Activated T-cell treated with anti-CD3 and anti-CD28 coated beads, Interleukin-2, amount 50 U/mL, for 4 hours (primary cell): ENCODE measurements around the gene VDAC2. TPM values are rescaled to one million over a fixed set of nuclear protein-coding genes. Genes with fewer than 3 reads are reported as not detected.
"Not testable (repeated sequence)": the region's sequence is repeated elsewhere in the genome, so short reads cannot be mapped to it uniquely, and the experiment has no call there.

Experiments used
- ATAC-seq, 2 donors: fragments of 200-7000 bp; cut with Tn5 transposase; one replicate each; pipeline ENCODE4 v1.10.0; 2021
- DNase-seq: peaks from one replicate; pipeline ENCODE4 v3.0.0-alpha.2; 2020
- H3K27me3 Mint-ChIP-seq: one replicate; pipeline ENCODE4 v1.8.0; 2021; ENCODE audit warnings: low read depth, mixed read lengths
- H3K36me3 Mint-ChIP-seq: one replicate; pipeline ENCODE4 v1.8.0; 2022; ENCODE audit warnings: mixed read lengths; ENCODE audit not compliant: insufficient read depth
- H3K4me1 Mint-ChIP-seq: one replicate; pipeline ENCODE4 v1.8.0; 2021; ENCODE audit warnings: low read depth, mixed read lengths
- H3K4me3 Mint-ChIP-seq: one replicate; pipeline ENCODE4 v1.8.0; 2021; ENCODE audit warnings: mild to moderate bottlenecking, moderate library complexity, mixed read lengths
- H3K9me3 Mint-ChIP-seq: one replicate; pipeline ENCODE4 v1.8.0; 2021; ENCODE audit warnings: mixed read lengths
- total RNA-seq, 3 donors: library from RNA; stranded (reverse); gene quantifications; one replicate each; pipeline ENCODE4 v1.2.1, GENCODE V29; 2021

The VDAC2 gene
- total RNA-seq, 3 donors from 2014 or later = 269 to 284 (median 271) TPM

GRCh38 chr10:75207079-75207856 lies 3.3 kb upstream of the VDAC2 start:
- Mint-ChIP-seq H3K36me3 (peaks cover 9% of the 10 kb centered on the region), H3K4me3 (no peak overlapping the region), H3K4me1 (peaks cover 19% of the 10 kb centered on the region), H3K27me3 (no peaks in the 10 kb centered on the region), H3K9me3 (no peaks in the 10 kb centered on the region)
- DNase-seq = no peak
- no peak for ATAC-seq

GRCh38 chr10:75207857-75208144 lies 2.8 kb upstream of the VDAC2 start:
- peaks cover 11% of the 10 kb centered on the region for H3K36me3 Mint-ChIP-seq
- peaks cover 24% of the 10 kb centered on the region for H3K4me1 Mint-ChIP-seq
- ATAC-seq = no peak
- H3K9me3 Mint-ChIP-seq = no peaks in the 10 kb centered on the region
- no peak for DNase-seq
- H3K4me3 Mint-ChIP-seq = no peak overlapping the region
- H3K27me3 Mint-ChIP-seq = no peaks in the 10 kb centered on the region

- H3K36me3 Mint-ChIP-seq = peaks cover 9% of the 10 kb centered on the region
- no peaks in the 10 kb centered on the region for H3K27me3 Mint-ChIP-seq
- ATAC-seq (no peak), DNase-seq (no peak)
- H3K4me1 Mint-ChIP-seq = peaks cover 26% of the 10 kb centered on the region
- no peak overlapping the region for H3K4me3 Mint-ChIP-seq
- no peaks in the 10 kb centered on the region for H3K9me3 Mint-ChIP-seq
These were observed 2.4 kb upstream of the VDAC2 start for GRCh38 chr10:75208181-75208580.

GRCh38 chr10:75209086-75209920 lies 1.3 kb upstream of the VDAC2 start:
- H3K4me3 Mint-ChIP-seq = peak overlapping the region; percentile 93
- no peaks in the 10 kb centered on the region for H3K9me3 Mint-ChIP-seq
- no peaks in the 10 kb centered on the region for H3K27me3 Mint-ChIP-seq
- peaks cover 13% of the 10 kb centered on the region for H3K36me3 Mint-ChIP-seq
- ATAC-seq (no peak), DNase-seq (no peak)
- H3K4me1 Mint-ChIP-seq = peaks cover 29% of the 10 kb centered on the region

- ATAC-seq (peak; percentile 70), DNase-seq (peak; percentile 77)
- Mint-ChIP-seq H3K9me3 (no peaks in the 10 kb centered on the region), H3K4me1 (peaks cover 29% of the 10 kb centered on the region), H3K4me3 (peak overlapping the region; percentile 93), H3K27me3 (no peaks in the 10 kb centered on the region), H3K36me3 (peaks cover 13% of the 10 kb centered on the region)
These were observed 695 bp upstream of the VDAC2 start for GRCh38 chr10:75209921-75210281.

- no peaks in the 10 kb centered on the region for H3K9me3 Mint-ChIP-seq
- peaks cover 16% of the 10 kb centered on the region for H3K36me3 Mint-ChIP-seq
- peak overlapping the region; percentile 93 for H3K4me3 Mint-ChIP-seq
- ATAC-seq (peak in 1 of 2 donors; percentile 15), DNase-seq (peak; percentile 24)
- H3K27me3 Mint-ChIP-seq = no peaks in the 10 kb centered on the region
- peaks cover 33% of the 10 kb centered on the region for H3K4me1 Mint-ChIP-seq
These were observed 553 bp downstream of the VDAC2 start for GRCh38 chr10:75211007-75211691.

GRCh38 chr10:75212343-75212742 lies 1.7 kb downstream of the VDAC2 start:
- peaks cover 39% of the 10 kb centered on the region for H3K4me1 Mint-ChIP-seq
- no peaks in the 10 kb centered on the region for H3K9me3 Mint-ChIP-seq
- H3K36me3 Mint-ChIP-seq = peaks cover 23% of the 10 kb centered on the region
- no peaks in the 10 kb centered on the region for H3K27me3 Mint-ChIP-seq
- DNase-seq (no peak), ATAC-seq (no peak)
- H3K4me3 Mint-ChIP-seq = peak overlapping the region; percentile 93

GRCh38 chr10:75220274-75220673 lies 9.7 kb downstream of the VDAC2 start:
- H3K27me3 Mint-ChIP-seq = no peaks in the 10 kb centered on the region
- DNase-seq = no peak
- H3K4me3 Mint-ChIP-seq = no peak overlapping the region
- ATAC-seq = no peak
- peaks cover 47% of the 10 kb centered on the region for H3K4me1 Mint-ChIP-seq
- no peaks in the 10 kb centered on the region for H3K9me3 Mint-ChIP-seq
- H3K36me3 Mint-ChIP-seq = peaks cover 59% of the 10 kb centered on the region

GRCh38 chr10:75221492-75221891 lies 10.9 kb downstream of the VDAC2 start:
- Mint-ChIP-seq H3K4me1 (peaks cover 49% of the 10 kb centered on the region), H3K36me3 (peaks cover 56% of the 10 kb centered on the region)
- H3K27me3 Mint-ChIP-seq, H3K9me3 Mint-ChIP-seq, H3K4me3 Mint-ChIP-seq, DNase-seq, ATAC-seq: not testable (repeated sequence)

GRCh38 chr10:75223507-75223906 lies 12.9 kb downstream of the VDAC2 start:
- Mint-ChIP-seq H3K27me3 (no peaks in the 10 kb centered on the region), H3K36me3 (peaks cover 49% of the 10 kb centered on the region), H3K4me1 (peaks cover 51% of the 10 kb centered on the region), H3K9me3 (no peaks in the 10 kb centered on the region), H3K4me3 (no peak overlapping the region)
- no peak for ATAC-seq
- no peak for DNase-seq

GRCh38 chr10:75226095-75226494 lies 15.5 kb downstream of the VDAC2 start:
- peaks cover 55% of the 10 kb centered on the region for H3K4me1 Mint-ChIP-seq
- H3K36me3 Mint-ChIP-seq = peaks cover 53% of the 10 kb centered on the region

GRCh38 chr10:75226656-75227055 lies 16.1 kb downstream of the VDAC2 start:
- Mint-ChIP-seq H3K36me3 (peaks cover 55% of the 10 kb centered on the region), H3K9me3 (no peaks in the 10 kb centered on the region), H3K4me1 (peaks cover 58% of the 10 kb centered on the region), H3K27me3 (no peaks in the 10 kb centered on the region), H3K4me3 (no peak overlapping the region)
- ATAC-seq (no peak), DNase-seq (no peak)

More at GRCh38 chr10:75226095-75226494, 15.5 kb downstream of the VDAC2 start:
- H3K27me3 Mint-ChIP-seq = no peaks in the 10 kb centered on the region
- no peaks in the 10 kb centered on the region for H3K9me3 Mint-ChIP-seq
- ATAC-seq (no peak), DNase-seq (no peak)
- no peak overlapping the region for H3K4me3 Mint-ChIP-seq

- DNase-seq (no peak), ATAC-seq (no peak)
- Mint-ChIP-seq H3K4me3 (no peak overlapping the region), H3K27me3 (no peaks in the 10 kb centered on the region), H3K36me3 (peaks cover 54% of the 10 kb centered on the region), H3K4me1 (peaks cover 56% of the 10 kb centered on the region), H3K9me3 (no peaks in the 10 kb centered on the region)
These were observed 17.7 kb downstream of the VDAC2 start for GRCh38 chr10:75228278-75228677.

GRCh38 chr10:75228834-75229233 lies 18.2 kb downstream of the VDAC2 start:
- Mint-ChIP-seq H3K4me1 (peaks cover 56% of the 10 kb centered on the region), H3K9me3 (no peaks in the 10 kb centered on the region), H3K4me3 (no peak overlapping the region), H3K27me3 (no peaks in the 10 kb centered on the region), H3K36me3 (peaks cover 50% of the 10 kb centered on the region)
- DNase-seq (no peak), ATAC-seq (no peak)
